Caco-2 (cell line): Measurements from ENCODE around the gene EXOC6B. TPM values are rescaled to one million over a fixed set of nuclear protein-coding genes. Genes with fewer than 3 reads are reported as not detected.

Source experiments
- BruUV-seq: library from RNA; stranded (reverse); fragments of 400-500 nt; replicated peaks from 2 replicates; lab custom pipeline; 2021; lab: Mats Ljungman, UMichigan
- CTCF ChIA-PET: fragments of 300-600 bp; sonication (Branson Sonifier 250); formaldehyde crosslinking; loops from one replicate; lab custom pipeline; 2022; ENCODE audit warnings: antibody characterized with exemption; lab: Charles Lee
- POLR2A ChIA-PET: fragments of 300-600 bp; sonication (Branson Sonifier 250); formaldehyde crosslinking; loops from one replicate; lab custom pipeline; 2022; ENCODE audit warnings: antibody characterized with exemption; lab: Charles Lee
- DNase-seq, 2 experiments: peaks; one replicate each; pipeline versions ENCODE4 v3.0.0 to v3.0.0-alpha.2; 2020 to 2022
- H3K27me3 ChIP-seq: replicated peaks from 2 replicates; pipeline ENCODE4 v1.6.0; 2011; ENCODE audit warnings: low read length; ENCODE audit not compliant: control insufficient read depth, insufficient read depth
- H3K36me3 ChIP-seq: 2 replicates; pipeline ENCODE4 v1.5.1; 2011; ENCODE audit warnings: low read length; ENCODE audit not compliant: control insufficient read depth, insufficient read depth
- H3K4me1 ChIP-seq: fragments of 250-450 bp; sonication (Bioruptor Pico); 2 replicates; pipeline ENCODE4 v1.5.1; 2020; ENCODE audit warnings: mild to moderate bottlenecking
- H3K4me3 ChIP-seq: 2 replicates; pipeline ENCODE4 v1.5.1; 2011; ENCODE audit warnings: low read depth, mild to moderate bottlenecking, control low read depth, low read length
- H3K9me3 ChIP-seq: fragments of 250-450 bp; sonication (Bioruptor Pico); 2 replicates; pipeline ENCODE4 v1.5.1; 2020; ENCODE audit warnings: mild to moderate bottlenecking, moderate library complexity
- H3K27ac Mint-ChIP-seq: one replicate; pipeline ENCODE4 v1.8.0; 2022; ENCODE audit warnings: mixed read lengths; ENCODE audit not compliant: unreplicated experiment
- H3K27me3 Mint-ChIP-seq: one replicate; pipeline ENCODE4 v1.8.0; 2022; ENCODE audit warnings: mixed read lengths; ENCODE audit not compliant: insufficient read depth, unreplicated experiment
- H3K36me3 Mint-ChIP-seq: one replicate; pipeline ENCODE4 v1.8.0; 2022; ENCODE audit warnings: mild to moderate bottlenecking, mixed read lengths; ENCODE audit not compliant: insufficient read depth, unreplicated experiment
- H3K4me1 Mint-ChIP-seq: one replicate; pipeline ENCODE4 v1.8.0; 2022; ENCODE audit warnings: low read depth, mixed read lengths; ENCODE audit not compliant: unreplicated experiment
- H3K4me3 Mint-ChIP-seq: one replicate; pipeline ENCODE4 v1.8.0; 2022; ENCODE audit warnings: mild to moderate bottlenecking, moderate library complexity, mixed read lengths; ENCODE audit not compliant: unreplicated experiment
- H3K9me3 Mint-ChIP-seq: one replicate; pipeline ENCODE4 v1.8.0; 2022; ENCODE audit warnings: mixed read lengths; ENCODE audit not compliant: unreplicated experiment
- intact Hi-C: fragments of 100-400 bp; cut with micrococcal nuclease; formaldehyde crosslinking; loops from one replicate; pipeline ENCODE4 v1.10.0; 2022; ENCODE audit not compliant: unreplicated experiment
- total RNA-seq: library from RNA; stranded (reverse); gene quantifications from 2 replicates; pipeline ENCODE4 v1.2.3, GENCODE V29; 2022
- TF ChIP-seq, protein P1 (sequence below), 2 experiments: fragments of 200-600 bp in 1 of 2; IDR thresholded peaks; 1 replicate in 1 of 2; 2 replicates in 1 of 2; pipeline versions ENCODE4 v1.5.1 to v1.8.0; 2011 to 2022; ENCODE audit warnings: antibody characterized with exemption in 1 of 2, control low read depth in 1 of 2, inconsistent platforms in 1 of 2, low read depth in 1 of 2, low read length in 1 of 2, mild to moderate bottlenecking in 1 of 2, moderate library complexity in 1 of 2; ENCODE audit not compliant: insufficient read depth in 1 of 2, severe bottlenecking in 1 of 2, unreplicated experiment in 1 of 2

The EXOC6B gene
- total RNA-seq, 1 experiment from 2014 or later, result 36.1 TPM

DNA sequence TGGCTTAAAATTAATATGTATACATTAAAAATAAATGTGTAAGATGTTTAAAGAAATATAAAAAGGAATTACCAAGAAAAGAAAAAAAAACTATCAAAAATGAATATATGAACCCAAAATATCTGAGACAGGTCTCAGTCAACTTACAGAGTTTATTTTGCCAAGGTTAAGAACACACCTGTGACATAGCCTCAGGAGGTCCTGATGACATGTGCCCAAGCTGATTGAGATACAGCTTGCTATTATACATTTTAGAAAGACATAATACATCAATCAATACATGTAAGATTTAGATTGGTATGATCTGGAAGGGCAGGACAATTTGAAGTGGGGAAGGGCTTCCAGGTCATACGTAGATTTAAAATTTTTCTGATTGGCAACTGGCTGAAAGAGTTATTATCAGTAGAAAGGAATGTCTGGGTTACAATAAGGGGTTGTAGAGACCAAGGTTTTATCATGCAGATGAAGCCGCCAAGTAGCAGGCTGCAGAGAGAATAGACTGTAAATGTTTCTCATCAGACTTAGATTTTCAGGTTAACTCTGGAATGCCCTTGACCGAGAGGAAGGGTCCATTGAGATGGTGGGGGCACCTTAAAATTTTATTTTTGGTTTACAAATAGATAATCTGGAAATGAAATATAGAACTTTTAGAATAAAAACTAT, 74.7 kb downstream of the EXOC6B start:
- Histone ChIP-seq H3K4me3 (no peak overlapping the region), H3K27me3 (no peaks in the 10 kb centered on the region), H3K36me3 (no peaks in the 10 kb centered on the region), H3K4me1 (peaks cover 41% of the 10 kb centered on the region), H3K9me3 (no peaks in the 10 kb centered on the region)
- POLR2A ChIA-PET, result no interaction called here
- Mint-ChIP-seq H3K36me3 (no peaks in the 10 kb centered on the region), H3K4me1 (peaks cover 7% of the 10 kb centered on the region), H3K27me3 (no peaks in the 10 kb centered on the region), H3K9me3 (no peaks in the 10 kb centered on the region), H3K27ac (no peak overlapping the region), H3K4me3 (no peak overlapping the region)
- CTCF ChIA-PET, result no interaction called here
- TF ChIP-seq, protein P1, sequence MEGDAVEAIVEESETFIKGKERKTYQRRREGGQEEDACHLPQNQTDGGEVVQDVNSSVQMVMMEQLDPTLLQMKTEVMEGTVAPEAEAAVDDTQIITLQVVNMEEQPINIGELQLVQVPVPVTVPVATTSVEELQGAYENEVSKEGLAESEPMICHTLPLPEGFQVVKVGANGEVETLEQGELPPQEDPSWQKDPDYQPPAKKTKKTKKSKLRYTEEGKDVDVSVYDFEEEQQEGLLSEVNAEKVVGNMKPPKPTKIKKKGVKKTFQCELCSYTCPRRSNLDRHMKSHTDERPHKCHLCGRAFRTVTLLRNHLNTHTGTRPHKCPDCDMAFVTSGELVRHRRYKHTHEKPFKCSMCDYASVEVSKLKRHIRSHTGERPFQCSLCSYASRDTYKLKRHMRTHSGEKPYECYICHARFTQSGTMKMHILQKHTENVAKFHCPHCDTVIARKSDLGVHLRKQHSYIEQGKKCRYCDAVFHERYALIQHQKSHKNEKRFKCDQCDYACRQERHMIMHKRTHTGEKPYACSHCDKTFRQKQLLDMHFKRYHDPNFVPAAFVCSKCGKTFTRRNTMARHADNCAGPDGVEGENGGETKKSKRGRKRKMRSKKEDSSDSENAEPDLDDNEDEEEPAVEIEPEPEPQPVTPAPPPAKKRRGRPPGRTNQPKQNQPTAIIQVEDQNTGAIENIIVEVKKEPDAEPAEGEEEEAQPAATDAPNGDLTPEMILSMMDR (IDR thresholded peaks at IDR 0.05; ENCODE audit: insufficient read depth in 1 of 2, low read depth in 1 of 2, low read length in 1 of 2, severe bottlenecking in 1 of 2, unreplicated experiment in 1 of 2), result no peak
- DNase-seq, result no peak
- no TSS peak for BruUV-seq
- intact Hi-C loops, result no loop called here

DNA sequence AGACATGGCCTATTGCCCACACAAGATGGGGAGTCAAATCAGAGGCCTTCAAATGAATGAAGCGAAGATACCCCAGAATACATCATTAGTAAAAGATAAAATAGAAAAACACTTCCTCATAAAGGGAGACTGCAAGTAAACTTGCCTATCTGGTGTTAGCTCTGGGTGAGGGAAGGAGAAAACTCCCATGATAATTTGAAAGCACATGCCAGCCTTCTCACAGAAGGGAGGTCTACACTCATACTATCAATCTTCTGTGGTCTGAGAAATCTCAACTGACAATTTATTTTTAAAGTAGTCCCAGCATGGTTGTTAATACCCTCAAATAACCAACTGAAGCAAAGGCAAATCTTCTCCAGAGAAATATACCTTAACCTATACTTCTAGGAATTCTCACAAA, 75.4 kb downstream of the EXOC6B start:
- Mint-ChIP-seq H3K4me1 (peaks cover 4% of the 10 kb centered on the region), H3K27ac (no peak overlapping the region), H3K36me3 (no peaks in the 10 kb centered on the region), H3K4me3 (no peak overlapping the region), H3K9me3 (no peaks in the 10 kb centered on the region), H3K27me3 (no peaks in the 10 kb centered on the region)
- Histone ChIP-seq H3K4me3 (no peak overlapping the region), H3K36me3 (no peaks in the 10 kb centered on the region), H3K27me3 (no peaks in the 10 kb centered on the region), H3K9me3 (no peaks in the 10 kb centered on the region), H3K4me1 (peaks cover 37% of the 10 kb centered on the region)
- DNase-seq, result no peak
- BruUV-seq, result no TSS peak
- intact Hi-C loops, result no loop called here
- TF ChIP-seq, protein P1 (IDR thresholded peaks at IDR 0.05; ENCODE audit: insufficient read depth in 1 of 2, low read depth in 1 of 2, low read length in 1 of 2, severe bottlenecking in 1 of 2, unreplicated experiment in 1 of 2), result no peak
- CTCF ChIA-PET, result no interaction called here
- POLR2A ChIA-PET, result no interaction called here

DNA sequence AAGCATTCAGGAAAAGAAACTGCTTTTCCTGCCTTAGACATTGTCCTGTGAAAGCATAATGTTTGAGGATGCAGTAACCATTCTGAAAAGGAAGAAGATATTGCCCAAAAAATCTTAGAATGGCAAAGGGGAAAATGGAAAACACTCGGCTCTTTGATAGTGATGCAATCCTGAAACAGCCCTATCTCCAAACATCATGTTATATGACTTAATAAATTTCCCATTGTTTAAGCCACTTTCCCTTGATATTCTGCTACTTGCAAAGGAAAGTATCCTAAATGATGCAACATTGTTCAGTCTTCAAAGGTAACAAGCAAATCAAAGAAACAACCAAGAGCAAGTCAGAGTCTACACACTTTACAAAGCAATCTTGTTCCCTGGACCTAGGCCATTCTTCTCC, 78.5 kb downstream of the EXOC6B start:
- ChIA-PET POLR2A (no interaction called here), CTCF (no interaction called here)
- Histone ChIP-seq H3K36me3 (no peaks in the 10 kb centered on the region), H3K4me1 (peaks cover 30% of the 10 kb centered on the region), H3K9me3 (no peaks in the 10 kb centered on the region), H3K4me3 (no peak overlapping the region), H3K27me3 (no peaks in the 10 kb centered on the region)
- Mint-ChIP-seq H3K4me3 (no peak overlapping the region), H3K4me1 (no peaks in the 10 kb centered on the region), H3K27ac (no peak overlapping the region), H3K9me3 (no peaks in the 10 kb centered on the region), H3K27me3 (no peaks in the 10 kb centered on the region), H3K36me3 (no peaks in the 10 kb centered on the region)
- BruUV-seq, result no TSS peak
- TF ChIP-seq, protein P1 (IDR thresholded peaks at IDR 0.05; ENCODE audit: insufficient read depth in 1 of 2, low read depth in 1 of 2, low read length in 1 of 2, severe bottlenecking in 1 of 2, unreplicated experiment in 1 of 2), result no peak
- no peak for DNase-seq
- intact Hi-C loops, result no loop called here
